DMS53 treated with DMSO at 0.1 percent for 48 hours (cell line): Measurements from ENCODE around the gene IPO5.

Source experiments
- DNase-seq: peaks from one replicate; lab custom pipeline; 2025; ENCODE audit not compliant: unreplicated experiment; lab: John Stamatoyannopoulos, UW

IPO5 gene

GRCh38 chr13:97953376-97953970 is at the start of gene IPO5:
IPO5 (plus strand) TSS chr13:97953675; CDS start chr13:97976697, 23,022 bp downstream.
- DNase-seq, result no peak

GRCh38 chr13:97904059-97904458 is 49.4 kb upstream of the IPO5 start:
- DNase-seq, result no peak

GRCh38 chr13:97905517-97905916 is 48.0 kb upstream of the IPO5 start:
- DNase-seq, result no peak

GRCh38 chr13:97911311-97912138 is 42.0 kb upstream of the IPO5 start:
- peak; percentile 1 for DNase-seq

GRCh38 chr13:97912139-97912535 is 41.3 kb upstream of the IPO5 start:
- DNase-seq, result no peak

- no peak for DNase-seq
These were observed 40.3 kb upstream of the IPO5 start for GRCh38 chr13:97913206-97913605.

GRCh38 chr13:97914540-97914939 is 38.9 kb upstream of the IPO5 start:
- no peak for DNase-seq

- DNase-seq, result no peak
These were observed 32.2 kb upstream of the IPO5 start for GRCh38 chr13:97921176-97921816.

- DNase-seq, result no peak
These were observed 25.2 kb upstream of the IPO5 start for GRCh38 chr13:97928301-97928700.

- no peak for DNase-seq
These were observed 21.4 kb upstream of the IPO5 start for GRCh38 chr13:97932036-97932435.

GRCh38 chr13:97932647-97933046 is 20.8 kb upstream of the IPO5 start:
- DNase-seq, result no peak

GRCh38 chr13:97933776-97934175 is 19.7 kb upstream of the IPO5 start:
- DNase-seq, result no peak

GRCh38 chr13:97934590-97934989 is 18.9 kb upstream of the IPO5 start:
- DNase-seq, result no peak

- DNase-seq, result no peak
These were observed 18.4 kb upstream of the IPO5 start for GRCh38 chr13:97935071-97935470.

GRCh38 chr13:97936036-97936435 is 17.4 kb upstream of the IPO5 start:
- no peak for DNase-seq

- no peak for DNase-seq
These were observed 14.6 kb upstream of the IPO5 start for GRCh38 chr13:97938706-97939475.

- no peak for DNase-seq
These were observed 9.0 kb upstream of the IPO5 start for GRCh38 chr13:97944396-97945029.

GRCh38 chr13:97945342-97945741 is 8.1 kb upstream of the IPO5 start:
- DNase-seq, result no peak

- DNase-seq, result no peak
These were observed 7.6 kb upstream of the IPO5 start for GRCh38 chr13:97945792-97946419.

GRCh38 chr13:97946951-97947588 is 6.4 kb upstream of the IPO5 start:
- DNase-seq, result no peak
